Effector memory CD8-positive, alpha-beta T cell (primary cell): ENCODE measurements around the gene TREML2.

Source experiments
- ATAC-seq: fragments of 150-1000 bp; cut with Tn5 transposase; replicated peaks from 2 replicates; pipeline ENCODE4 v1.10.0; 2021; ENCODE audit warnings: mild to moderate bottlenecking, moderate library complexity
- DNase-seq, 3 experiments: peaks; one replicate each; pipeline ENCODE4 v3.0.0; 2021
- H3K27ac Mint-ChIP-seq, 2 donors: one replicate each; pipeline ENCODE4 v1.8.0; 2022; ENCODE audit warnings: mild to moderate bottlenecking in 2 of 2, mixed read lengths in 2 of 2, moderate library complexity in 2 of 2
- H3K27me3 Mint-ChIP-seq, 2 donors: one replicate each; pipeline ENCODE4 v1.8.0; 2022; ENCODE audit warnings: mixed read lengths in 2 of 2
- H3K36me3 Mint-ChIP-seq: one replicate; pipeline ENCODE4 v1.8.0; 2022; ENCODE audit warnings: mild to moderate bottlenecking, moderate library complexity, mixed read lengths; ENCODE audit not compliant: insufficient read depth
- H3K4me1 Mint-ChIP-seq, 2 donors: one replicate each; pipeline ENCODE4 v1.8.0; 2022; ENCODE audit warnings: low read depth in 2 of 2, mixed read lengths in 2 of 2
- H3K4me3 Mint-ChIP-seq, 2 donors: one replicate each; pipeline ENCODE4 v1.8.0; 2022; ENCODE audit warnings: mild to moderate bottlenecking in 2 of 2, mixed read lengths in 2 of 2, moderate library complexity in 2 of 2
- H3K9me3 Mint-ChIP-seq, 2 donors: one replicate each; pipeline ENCODE4 v1.8.0; 2022; ENCODE audit warnings: mixed read lengths in 2 of 2

The TREML2 gene

GRCh38 chr6:41182069-41183034, 18.6 kb downstream of the TREML2 start:
- Mint-ChIP-seq H3K4me3 (no peak overlapping the region), H3K36me3 (peaks cover 3% of the 10 kb centered on the region), H3K27me3 (peaks cover 0 to 18% of the 10 kb centered on the region in 2 donors), H3K27ac (peak overlapping the region in 1 of 2 donors; percentile 9), H3K4me1 (peaks cover 5 to 14% of the 10 kb centered on the region in 2 donors), H3K9me3 (no peaks in the 10 kb centered on the region)
- peak; percentile 94 for ATAC-seq
- DNase-seq: peak; percentile 40 to 46 (median 43)

- ATAC-seq: no peak
- Mint-ChIP-seq H3K4me1 (peaks cover 5 to 14% of the 10 kb centered on the region in 2 donors), H3K36me3 (peaks cover 3% of the 10 kb centered on the region), H3K27ac (peak overlapping the region in 1 of 2 donors; percentile 9), H3K27me3 (peaks cover 0 to 18% of the 10 kb centered on the region in 2 donors), H3K9me3 (no peaks in the 10 kb centered on the region), H3K4me3 (no peak overlapping the region)
- no peak for DNase-seq
Observed at GRCh38 chr6:41181566-41181965, 19.4 kb downstream of the TREML2 start.

GRCh38 chr6:41179163-41179562, 21.8 kb downstream of the TREML2 start:
- H3K4me1 Mint-ChIP-seq: peaks cover 4 to 5% of the 10 kb centered on the region in 2 donors
- no peaks in the 10 kb centered on the region for H3K36me3 Mint-ChIP-seq
- ATAC-seq (no peak), DNase-seq (no peak)
- H3K9me3 Mint-ChIP-seq: no peaks in the 10 kb centered on the region
- H3K27ac Mint-ChIP-seq: no peak overlapping the region
- H3K4me3 Mint-ChIP-seq: no peak overlapping the region
- H3K27me3 Mint-ChIP-seq: peaks cover 9 to 27% of the 10 kb centered on the region in 2 donors

GRCh38 chr6:41177695-41178094, 23.3 kb downstream of the TREML2 start:
- ATAC-seq (no peak), DNase-seq (no peak)
- H3K27me3 Mint-ChIP-seq: peaks cover 9 to 27% of the 10 kb centered on the region in 2 donors

GRCh38 chr6:41177287-41177686, 23.7 kb downstream of the TREML2 start:
- no peak overlapping the region for H3K4me3 Mint-ChIP-seq
- no peaks in the 10 kb centered on the region for H3K9me3 Mint-ChIP-seq
- no peak for DNase-seq
- H3K27ac Mint-ChIP-seq: no peak overlapping the region
- H3K36me3 Mint-ChIP-seq: peaks cover 3% of the 10 kb centered on the region
- ATAC-seq: no peak
- H3K4me1 Mint-ChIP-seq: peaks cover 4 to 5% of the 10 kb centered on the region in 2 donors
- peaks cover 9 to 27% of the 10 kb centered on the region in 2 donors for H3K27me3 Mint-ChIP-seq

More at GRCh38 chr6:41177695-41178094, 23.3 kb downstream of the TREML2 start:
- Mint-ChIP-seq H3K36me3 (peaks cover 3% of the 10 kb centered on the region), H3K4me3 (no peak overlapping the region), H3K9me3 (no peaks in the 10 kb centered on the region), H3K4me1 (peaks cover 4 to 5% of the 10 kb centered on the region in 2 donors), H3K27ac (no peak overlapping the region)

GRCh38 chr6:41176189-41176588, 24.8 kb downstream of the TREML2 start:
- no peaks in the 10 kb centered on the region for H3K4me1 Mint-ChIP-seq
- peaks cover 9 to 31% of the 10 kb centered on the region in 2 donors for H3K27me3 Mint-ChIP-seq
- ATAC-seq (no peak), DNase-seq (no peak)
- no peaks in the 10 kb centered on the region for H3K9me3 Mint-ChIP-seq
- H3K4me3 Mint-ChIP-seq: no peak overlapping the region
- H3K36me3 Mint-ChIP-seq: peaks cover 3% of the 10 kb centered on the region
- H3K27ac Mint-ChIP-seq: no peak overlapping the region

- DNase-seq (no peak), ATAC-seq (no peak)
- H3K27me3 Mint-ChIP-seq: peaks cover 9 to 34% of the 10 kb centered on the region in 2 donors
- H3K36me3 Mint-ChIP-seq: peaks cover 3% of the 10 kb centered on the region
- H3K4me1 Mint-ChIP-seq: no peaks in the 10 kb centered on the region
- H3K9me3 Mint-ChIP-seq: no peaks in the 10 kb centered on the region
- H3K27ac Mint-ChIP-seq: no peak overlapping the region
- H3K4me3 Mint-ChIP-seq: no peak overlapping the region
Observed at GRCh38 chr6:41175084-41175483, 25.9 kb downstream of the TREML2 start.

GRCh38 chr6:41174610-41175009, 26.3 kb downstream of the TREML2 start:
- H3K4me3 Mint-ChIP-seq: no peak overlapping the region
- H3K9me3 Mint-ChIP-seq: no peaks in the 10 kb centered on the region
- H3K4me1 Mint-ChIP-seq: no peaks in the 10 kb centered on the region
- no peak overlapping the region for H3K27ac Mint-ChIP-seq
- DNase-seq (no peak), ATAC-seq (no peak)
- H3K36me3 Mint-ChIP-seq: peaks cover 3% of the 10 kb centered on the region
- peaks cover 9 to 29% of the 10 kb centered on the region in 2 donors for H3K27me3 Mint-ChIP-seq

GRCh38 chr6:41171908-41172307, 29.0 kb downstream of the TREML2 start:
- Mint-ChIP-seq H3K9me3 (no peaks in the 10 kb centered on the region), H3K27me3 (peaks cover 22 to 23% of the 10 kb centered on the region in 2 donors), H3K27ac (no peak overlapping the region), H3K36me3 (peaks cover 3% of the 10 kb centered on the region), H3K4me1 (no peaks in the 10 kb centered on the region), H3K4me3 (no peak overlapping the region)
- DNase-seq (no peak), ATAC-seq (no peak)

- no peak overlapping the region for H3K27ac Mint-ChIP-seq
- DNase-seq (no peak), ATAC-seq (no peak)
- H3K4me1 Mint-ChIP-seq: no peaks in the 10 kb centered on the region
- H3K27me3 Mint-ChIP-seq: peaks cover 17 to 18% of the 10 kb centered on the region in 2 donors
- H3K4me3 Mint-ChIP-seq: no peak overlapping the region
- H3K9me3 Mint-ChIP-seq: no peaks in the 10 kb centered on the region
- peaks cover 3% of the 10 kb centered on the region for H3K36me3 Mint-ChIP-seq
Observed at GRCh38 chr6:41170547-41171160, 30.3 kb downstream of the TREML2 start.

GRCh38 chr6:41167173-41167963, 33.6 kb downstream of the TREML2 start:
- Mint-ChIP-seq H3K36me3 (no peaks in the 10 kb centered on the region), H3K27ac (no peak overlapping the region), H3K9me3 (no peaks in the 10 kb centered on the region), H3K27me3 (peaks cover 28 to 32% of the 10 kb centered on the region in 2 donors), H3K4me3 (no peak overlapping the region), H3K4me1 (no peaks in the 10 kb centered on the region)
- DNase-seq (no peak), ATAC-seq (no peak)

- Mint-ChIP-seq H3K4me3 (no peak overlapping the region), H3K4me1 (peaks cover 0 to 2% of the 10 kb centered on the region in 2 donors), H3K27me3 (peaks cover 35 to 46% of the 10 kb centered on the region in 2 donors), H3K9me3 (no peaks in the 10 kb centered on the region), H3K27ac (no peak overlapping the region), H3K36me3 (no peaks in the 10 kb centered on the region)
- DNase-seq: no peak
- no peak for ATAC-seq
Observed at GRCh38 chr6:41164551-41165120, 36.3 kb downstream of the TREML2 start.

- Mint-ChIP-seq H3K27me3 (peaks cover 30 to 56% of the 10 kb centered on the region in 2 donors), H3K27ac (no peak overlapping the region), H3K36me3 (peaks cover 3% of the 10 kb centered on the region), H3K4me1 (peaks cover 0 to 2% of the 10 kb centered on the region in 2 donors), H3K4me3 (no peak overlapping the region), H3K9me3 (no peaks in the 10 kb centered on the region)
- ATAC-seq (no peak), DNase-seq (no peak)
Observed at GRCh38 chr6:41163419-41163717, 37.6 kb downstream of the TREML2 start.
